Measurements from ENCODE around the gene PGAP1. TPM values are rescaled to one million over a fixed set of nuclear protein-coding genes. Genes with fewer than 3 reads are reported as not detected.

The PGAP1 gene
- total RNA-seq, 1 experiment from 2014 or later = 6.5 TPM

DNA sequence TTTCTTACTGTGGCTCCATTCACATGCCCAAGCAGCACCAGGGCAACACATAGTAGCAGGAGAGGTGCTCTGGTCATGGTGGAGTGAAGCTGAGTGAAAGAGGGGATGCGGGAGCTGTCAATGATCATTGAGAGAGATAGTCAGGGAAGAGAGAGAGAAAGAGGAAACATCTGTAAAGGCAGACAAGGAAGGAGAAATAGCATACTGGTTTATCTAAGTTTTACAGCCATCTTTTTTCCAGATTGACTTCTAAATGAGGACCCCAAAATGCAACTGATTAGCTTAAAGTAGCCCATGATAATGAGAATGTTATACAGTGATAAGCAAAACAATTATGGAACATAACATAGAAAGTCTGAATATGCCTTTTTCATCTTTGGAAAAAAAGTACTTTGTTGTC is 117.2 kb downstream of the PGAP1 start, which contains the start of gene C2orf66:
Gene C2orf66, minus strand, starts transcription at position 96 of the 400 bp plus-strand sequence. Its CDS starts 19 bp downstream, at position 77.
- Histone ChIP-seq H3K27me3 (ENCODE audit: insufficient read depth, low read depth) (no peaks in the 10 kb centered on the region), H3F3A (ENCODE audit: insufficient read depth, low read depth) (no peaks in the 10 kb centered on the region), H2AFZ (no peak within 1 kb of the TSS), H3K4me3 (no peak within 1 kb of the TSS), H3K9me3 (ENCODE audit: insufficient read depth, low read depth) (no peaks in the 10 kb centered on the region), H3K79me2 (ENCODE audit: low read depth) (no peaks in the 10 kb centered on the region), H3K36me3 (ENCODE audit: low read depth) (no peaks in the 10 kb centered on the region), H3K4me1 (replicated peaks; ENCODE audit: insufficient read depth) (no peaks in the 10 kb centered on the region), H3K27ac (no peak within 1 kb of the TSS), H3K4me2 (no peak within 1 kb of the TSS), H4K20me1 (ENCODE audit: insufficient read depth) (no peaks in the 10 kb centered on the region), H3K9me2 (ENCODE audit: insufficient read depth) (no peaks in the 10 kb centered on the region)
- ChIA-PET CTCF (no interaction called here), POLR2A (ENCODE audit: unreplicated experiment) (interaction anchor here (0.5 kb wide), 1 partner anchor 128 kb away, joined by 4 read pairs; no protein-coding TSS in a partner anchor)
- intact Hi-C loops (cut with micrococcal nuclease; ENCODE audit: unreplicated experiment) = no loop called here
- TF ChIP-seq EZH2 (IDR thresholded peaks at IDR 0.05; ENCODE audit: low read depth) = no peak
- no TSS peak for BruUV-seq (replicated peaks)
- no peak for DNase-seq

DNA sequence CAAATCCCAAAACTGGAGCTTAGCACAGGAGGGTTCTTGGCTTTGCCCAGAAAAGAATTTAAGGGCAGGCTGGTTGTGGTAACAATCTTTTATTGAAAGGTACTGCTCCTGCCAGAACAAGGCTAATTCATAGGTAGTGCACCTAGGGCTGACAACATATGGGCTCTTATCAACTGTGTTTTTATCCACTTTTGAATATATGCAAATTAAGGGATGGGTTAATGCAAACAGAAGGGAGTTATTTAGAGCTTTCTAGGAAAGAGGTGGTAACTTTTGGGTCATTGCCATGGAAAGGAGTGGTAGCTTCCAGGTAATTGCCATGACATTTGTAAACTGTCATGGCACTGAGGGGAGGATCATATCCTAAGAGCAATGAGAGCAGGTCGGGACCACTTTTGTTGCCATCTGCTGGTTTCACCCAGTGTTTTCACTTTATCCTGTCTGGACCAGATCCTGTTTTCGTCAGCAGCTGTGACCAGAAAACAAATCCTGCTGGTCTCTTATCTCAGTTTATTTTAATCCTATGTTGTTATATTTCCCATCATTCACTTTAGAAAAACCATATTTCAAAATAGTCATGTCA is 118.3 kb downstream of the PGAP1 start:
- Histone ChIP-seq H2AFZ (no peak overlapping the region), H3K9me2 (ENCODE audit: insufficient read depth) (no peaks in the 10 kb centered on the region), H3K4me2 (no peak overlapping the region), H3K27ac (no peak overlapping the region), H3F3A (ENCODE audit: insufficient read depth, low read depth) (no peaks in the 10 kb centered on the region), H3K27me3 (ENCODE audit: insufficient read depth, low read depth) (no peaks in the 10 kb centered on the region), H3K36me3 (ENCODE audit: low read depth) (no peaks in the 10 kb centered on the region), H3K9me3 (ENCODE audit: insufficient read depth, low read depth) (no peaks in the 10 kb centered on the region), H3K4me3 (no peak overlapping the region), H4K20me1 (ENCODE audit: insufficient read depth) (no peaks in the 10 kb centered on the region), H3K4me1 (replicated peaks; ENCODE audit: insufficient read depth) (no peaks in the 10 kb centered on the region), H3K79me2 (ENCODE audit: low read depth) (no peaks in the 10 kb centered on the region)
- TF ChIP-seq, protein P1, sequence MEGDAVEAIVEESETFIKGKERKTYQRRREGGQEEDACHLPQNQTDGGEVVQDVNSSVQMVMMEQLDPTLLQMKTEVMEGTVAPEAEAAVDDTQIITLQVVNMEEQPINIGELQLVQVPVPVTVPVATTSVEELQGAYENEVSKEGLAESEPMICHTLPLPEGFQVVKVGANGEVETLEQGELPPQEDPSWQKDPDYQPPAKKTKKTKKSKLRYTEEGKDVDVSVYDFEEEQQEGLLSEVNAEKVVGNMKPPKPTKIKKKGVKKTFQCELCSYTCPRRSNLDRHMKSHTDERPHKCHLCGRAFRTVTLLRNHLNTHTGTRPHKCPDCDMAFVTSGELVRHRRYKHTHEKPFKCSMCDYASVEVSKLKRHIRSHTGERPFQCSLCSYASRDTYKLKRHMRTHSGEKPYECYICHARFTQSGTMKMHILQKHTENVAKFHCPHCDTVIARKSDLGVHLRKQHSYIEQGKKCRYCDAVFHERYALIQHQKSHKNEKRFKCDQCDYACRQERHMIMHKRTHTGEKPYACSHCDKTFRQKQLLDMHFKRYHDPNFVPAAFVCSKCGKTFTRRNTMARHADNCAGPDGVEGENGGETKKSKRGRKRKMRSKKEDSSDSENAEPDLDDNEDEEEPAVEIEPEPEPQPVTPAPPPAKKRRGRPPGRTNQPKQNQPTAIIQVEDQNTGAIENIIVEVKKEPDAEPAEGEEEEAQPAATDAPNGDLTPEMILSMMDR (conservative IDR thresholded peaks at IDR 0.05) = no peak
- no peak for TF ChIP-seq EZH2 (IDR thresholded peaks at IDR 0.05; ENCODE audit: low read depth)
- POLR2A ChIA-PET (ENCODE audit: unreplicated experiment) = no interaction called here
- intact Hi-C loops (cut with micrococcal nuclease; ENCODE audit: unreplicated experiment) = no loop called here
- CTCF ChIA-PET = no interaction called here
- BruUV-seq (replicated peaks) = no TSS peak
- DNase-seq = no peak

DNA sequence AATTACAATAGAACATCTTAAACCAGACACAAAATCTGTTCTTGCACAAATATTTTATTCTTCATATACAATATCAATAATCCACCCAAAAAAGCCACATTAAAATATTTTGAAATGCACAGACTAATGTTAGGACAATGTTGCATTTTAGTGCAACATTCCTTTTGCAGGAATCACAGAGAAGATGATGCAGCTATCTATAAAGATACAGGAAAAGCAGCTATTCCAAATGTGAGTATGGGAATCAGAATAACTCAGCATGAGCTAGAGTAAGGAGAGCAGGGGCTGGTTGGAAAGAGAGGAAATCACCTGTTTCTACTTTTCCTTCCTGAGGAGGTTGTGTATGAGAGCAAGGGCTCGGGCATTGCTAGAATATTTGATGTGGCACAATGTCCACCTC is 122.1 kb downstream of the PGAP1 start:
- H3F3A ChIP-seq (ENCODE audit: insufficient read depth, low read depth) = peaks cover 11% of the 10 kb centered on the region
- BruUV-seq (replicated peaks) = no TSS peak
- no peak overlapping the region for H3K27ac ChIP-seq
- no peaks in the 10 kb centered on the region for H3K27me3 ChIP-seq (ENCODE audit: insufficient read depth, low read depth)
- no peak for TF ChIP-seq EZH2 (IDR thresholded peaks at IDR 0.05; ENCODE audit: low read depth)
- TF ChIP-seq, protein P1 (conservative IDR thresholded peaks at IDR 0.05) = no peak
- H3K79me2 ChIP-seq (ENCODE audit: low read depth) = peaks cover under 1% of the 10 kb centered on the region
- no peak for DNase-seq
- no peaks in the 10 kb centered on the region for H3K9me3 ChIP-seq (ENCODE audit: insufficient read depth, low read depth)
- no peak overlapping the region for H3K4me2 ChIP-seq
- H3K4me3 ChIP-seq = no peak overlapping the region
- ChIA-PET CTCF (no interaction called here), POLR2A (ENCODE audit: unreplicated experiment) (no interaction called here)
- H3K36me3 ChIP-seq (ENCODE audit: low read depth) = no peaks in the 10 kb centered on the region
- peaks cover 17% of the 10 kb centered on the region for H3K4me1 ChIP-seq (replicated peaks; ENCODE audit: insufficient read depth)
- no peaks in the 10 kb centered on the region for H4K20me1 ChIP-seq (ENCODE audit: insufficient read depth)
- H3K9me2 ChIP-seq (ENCODE audit: insufficient read depth) = no peaks in the 10 kb centered on the region
- H2AFZ ChIP-seq = no peak overlapping the region
- intact Hi-C loops (cut with micrococcal nuclease; ENCODE audit: unreplicated experiment) = no loop called here

DNA sequence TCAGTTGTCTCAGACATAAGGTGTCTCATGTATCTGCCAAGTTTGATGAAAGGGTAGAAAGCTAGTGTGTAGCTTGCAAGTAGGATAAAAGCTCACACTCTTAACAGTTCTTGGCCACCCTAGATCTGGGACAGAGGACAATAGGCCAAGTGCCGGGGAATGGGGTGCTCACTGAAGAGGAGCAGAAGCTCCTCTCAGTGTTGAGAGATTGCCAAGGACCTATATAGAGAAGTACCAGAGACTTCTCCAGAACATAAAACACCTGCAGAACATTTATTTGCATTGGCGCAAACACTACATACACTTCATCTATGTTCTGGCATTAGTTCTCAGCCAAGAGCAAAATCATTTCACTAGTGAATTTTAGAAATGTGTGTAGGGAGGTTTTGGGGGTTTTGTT is 124.1 kb downstream of the PGAP1 start:
- Histone ChIP-seq H3K79me2 (ENCODE audit: low read depth) (peaks cover 13% of the 10 kb centered on the region), H2AFZ (peak overlapping the region; percentile 70; the same call in 1 of the 2 replicates), H3K9me2 (ENCODE audit: insufficient read depth) (no peaks in the 10 kb centered on the region), H3K36me3 (ENCODE audit: low read depth) (no peaks in the 10 kb centered on the region; the same call in 1 of the 2 replicates), H3K4me3 (no peak overlapping the region), H3K27ac (peak overlapping the region; percentile 70), H3K9me3 (ENCODE audit: insufficient read depth, low read depth) (no peaks in the 10 kb centered on the region), H4K20me1 (ENCODE audit: insufficient read depth) (no peaks in the 10 kb centered on the region), H3F3A (ENCODE audit: insufficient read depth, low read depth) (peaks cover 11% of the 10 kb centered on the region), H3K4me1 (replicated peaks; ENCODE audit: insufficient read depth) (peaks cover 17% of the 10 kb centered on the region), H3K4me2 (peak overlapping the region; percentile 62), H3K27me3 (ENCODE audit: insufficient read depth, low read depth) (no peaks in the 10 kb centered on the region)
- POLR2A ChIA-PET (ENCODE audit: unreplicated experiment) = no interaction called here
- intact Hi-C loops (cut with micrococcal nuclease; ENCODE audit: unreplicated experiment) = no loop called here
- BruUV-seq (replicated peaks) = no TSS peak
- DNase-seq = no peak
- CTCF ChIA-PET = no interaction called here
- TF ChIP-seq EZH2 (IDR thresholded peaks at IDR 0.05; ENCODE audit: low read depth) = no peak
- TF ChIP-seq, protein P1 (conservative IDR thresholded peaks at IDR 0.05) = no peak
